H9 (cell line): Measurements from ENCODE around the gene SLC7A1. TPM values are rescaled to one million over a fixed set of nuclear protein-coding genes. Genes with fewer than 3 reads are reported as not detected.

Experiments used
- DNase-seq: peaks from one replicate; pipeline ENCODE4 v3.0.0-alpha.2; 2017
- H2AFZ ChIP-seq: one replicate; pipeline ENCODE4 v1.6.1; 2013; ENCODE audit warnings: mild to moderate bottlenecking, low read length, control low read depth, moderate library complexity
- H2AK5ac ChIP-seq: 2 replicates; pipeline ENCODE4 v1.6.1; 2013; ENCODE audit warnings: low read length, control low read depth, mixed read lengths; ENCODE audit not compliant: insufficient read length
- H2BK120ac ChIP-seq: one replicate; pipeline ENCODE4 v1.6.1; 2013; ENCODE audit warnings: low read depth, mild to moderate bottlenecking, low read length, control low read depth, inconsistent platforms; ENCODE audit not compliant: poor library complexity, severe bottlenecking
- H2BK12ac ChIP-seq: 2 replicates; pipeline ENCODE4 v1.6.1; 2013; ENCODE audit warnings: low read length, control low read depth, mixed read lengths, low read depth; ENCODE audit not compliant: insufficient read length
- H2BK15ac ChIP-seq: 2 replicates; pipeline ENCODE4 v1.6.1; 2013; ENCODE audit warnings: low read depth, low read length, control low read depth
- H2BK20ac ChIP-seq: one replicate; pipeline ENCODE4 v1.6.1; 2013; ENCODE audit warnings: low read depth, mild to moderate bottlenecking, low read length, control low read depth, inconsistent platforms; ENCODE audit not compliant: poor library complexity, severe bottlenecking
- H2BK5ac ChIP-seq: 2 replicates; pipeline ENCODE4 v1.6.1; 2013; ENCODE audit warnings: low read length, control low read depth, mixed read lengths; ENCODE audit not compliant: insufficient read length
- H3K14ac ChIP-seq: 2 replicates; pipeline ENCODE4 v1.6.1; 2013; ENCODE audit warnings: low read length, control low read depth; ENCODE audit not compliant: insufficient read depth
- H3K18ac ChIP-seq: 2 replicates; pipeline ENCODE4 v1.6.1; 2013; ENCODE audit warnings: low read depth, mild to moderate bottlenecking, mixed read lengths, low read length, control low read depth; ENCODE audit not compliant: insufficient read length
- H3K23ac ChIP-seq: 2 replicates; pipeline ENCODE4 v1.6.1; 2013; ENCODE audit warnings: low read length, control low read depth, mixed read lengths, low read depth; ENCODE audit not compliant: insufficient read length
- H3K23me2 ChIP-seq: 2 replicates; pipeline ENCODE4 v1.6.1; 2013; ENCODE audit warnings: low read depth, mild to moderate bottlenecking, mixed read lengths, low read length, control low read depth; ENCODE audit not compliant: insufficient read length, poor library complexity, severe bottlenecking
- H3K27ac ChIP-seq: 2 replicates; pipeline ENCODE4 v1.5.1; 2013; ENCODE audit warnings: low read length, control low read depth, mixed read lengths, low read depth; ENCODE audit not compliant: insufficient read length
- H3K27me3 ChIP-seq: 2 replicates; pipeline ENCODE4 v1.6.1; 2013; ENCODE audit warnings: low read length, control low read depth, inconsistent platforms; ENCODE audit not compliant: insufficient read depth
- H3K4ac ChIP-seq: 2 replicates; pipeline ENCODE4 v1.6.1; 2013; ENCODE audit warnings: low read depth, mild to moderate bottlenecking, control low read depth, inconsistent platforms, low read length, moderate library complexity
- H3K4me1 ChIP-seq: 2 replicates; pipeline ENCODE4 v1.6.1; 2013; ENCODE audit warnings: low read length, control low read depth, inconsistent platforms; ENCODE audit not compliant: insufficient read depth
- H3K4me2 ChIP-seq: 2 replicates; pipeline ENCODE4 v1.6.1; 2013; ENCODE audit warnings: low read length, control low read depth, mixed read lengths; ENCODE audit not compliant: insufficient read length, insufficient read depth
- H3K56ac ChIP-seq: 2 replicates; pipeline ENCODE4 v1.6.1; 2013; ENCODE audit warnings: low read depth, mild to moderate bottlenecking, mixed read lengths, low read length, control low read depth; ENCODE audit not compliant: insufficient read length
- H3K79me1 ChIP-seq: 2 replicates; pipeline ENCODE4 v1.6.1; 2013; ENCODE audit warnings: low read depth, mild to moderate bottlenecking, moderate library complexity, low read length, control low read depth, inconsistent platforms; ENCODE audit not compliant: insufficient read depth, poor library complexity, severe bottlenecking
- H3K79me2 ChIP-seq: 2 replicates; pipeline ENCODE4 v1.6.1; 2013; ENCODE audit warnings: low read length, control low read depth, inconsistent platforms; ENCODE audit not compliant: insufficient read depth
- H3K9ac ChIP-seq: 2 replicates; pipeline ENCODE4 v1.6.1; 2013; ENCODE audit warnings: low read length, control low read depth, mixed read lengths; ENCODE audit not compliant: insufficient read length; ENCODE audit errors: extremely low read depth
- H3K9me3 ChIP-seq: one replicate; pipeline ENCODE4 v1.6.1; 2013; ENCODE audit warnings: low read depth, low read length, inconsistent platforms; ENCODE audit not compliant: control insufficient read depth
- H3T11ph ChIP-seq: one replicate; pipeline ENCODE4 v1.6.1; 2013; ENCODE audit warnings: mild to moderate bottlenecking, low read length, control low read depth, inconsistent platforms
- H4K20me1 ChIP-seq: one replicate; pipeline ENCODE4 v1.6.1; 2013; ENCODE audit not compliant: control insufficient read depth, insufficient read length, insufficient read depth
- H4K5ac ChIP-seq: 2 replicates; pipeline ENCODE4 v1.6.1; 2013; ENCODE audit warnings: low read depth, mild to moderate bottlenecking, mixed read lengths, low read length, control low read depth; ENCODE audit not compliant: insufficient read length
- H4K8ac ChIP-seq: replicated peaks from 2 replicates; pipeline ENCODE4 v1.6.1; 2013; ENCODE audit warnings: low read length, control low read depth, mixed read lengths, low read depth; ENCODE audit not compliant: insufficient read length
- H4K91ac ChIP-seq: 2 replicates; pipeline ENCODE4 v1.6.1; 2013; ENCODE audit warnings: low read depth, mild to moderate bottlenecking, moderate library complexity, mixed read lengths, low read length, control low read depth; ENCODE audit not compliant: insufficient read length
- H3K27ac Mint-ChIP-seq, 3 experiments: 2 replicates in 2 of 3; 3 replicates in 1 of 3; pipeline ENCODE4 v1.8.0; 2020 to 2021; ENCODE audit warnings: mixed read lengths in 3 of 3, mild to moderate bottlenecking in 1 of 3, moderate library complexity in 1 of 3
- H3K27me3 Mint-ChIP-seq: 2 replicates; pipeline ENCODE4 v1.8.0; 2021; ENCODE audit warnings: low read depth, mild to moderate bottlenecking, moderate library complexity, mixed read lengths
- H3K36me3 Mint-ChIP-seq, 3 experiments: 2 replicates in 2 of 3; 3 replicates in 1 of 3; pipeline ENCODE4 v1.8.0; 2020 to 2021; ENCODE audit warnings: low read depth in 3 of 3, mixed read lengths in 3 of 3; ENCODE audit not compliant: insufficient read depth in 1 of 3
- H3K4me1 Mint-ChIP-seq, 2 experiments: 2 replicates each; pipeline ENCODE4 v1.8.0; 2020; ENCODE audit warnings: mixed read lengths in 2 of 2
- H3K4me3 Mint-ChIP-seq, 2 experiments: 2 replicates in 1 of 2; 3 replicates in 1 of 2; pipeline ENCODE4 v1.8.0; 2020 to 2021; ENCODE audit warnings: mild to moderate bottlenecking in 2 of 2, mixed read lengths in 2 of 2, moderate library complexity in 1 of 2
- H3K9me3 Mint-ChIP-seq, 2 experiments: 2 replicates in 1 of 2; 3 replicates in 1 of 2; pipeline ENCODE4 v1.8.0; 2020; ENCODE audit warnings: mild to moderate bottlenecking in 2 of 2, mixed read lengths in 2 of 2, moderate library complexity in 1 of 2
- CTCF ChIP-seq: fragments of 200-600 bp; sonication (generic); conservative IDR thresholded peaks from 3 replicates; pipeline ENCODE4 v1.8.0; 2021; ENCODE audit warnings: antibody characterized with exemption, mild to moderate bottlenecking
- WGBS: extraction: QIAGEN DNeasy Blood & Tissue Kit; methylation state at CpG from one replicate; pipeline ENCODE4 v1.1.7; 2013; ENCODE audit warnings: missing lambda C conversion rate, low lambda C conversion rate, mixed read lengths; ENCODE audit not compliant: insufficient read length; ENCODE audit errors: extremely low coverage; 5-methylcytosine and 5-hydroxymethylcytosine counted together
- total RNA-seq: library from RNA; stranded (reverse); gene quantifications from 2 replicates; pipeline ENCODE4 v1.2.1, GENCODE V29; 2021

The SLC7A1 gene
- total RNA-seq, 1 experiment from 2014 or later: 109 TPM

GRCh38 chr13:29542381-29542780, 53.1 kb downstream of the SLC7A1 start:
- no peak overlapping the region for H3K23ac ChIP-seq
- no peak overlapping the region for H4K5ac ChIP-seq
- H3K18ac ChIP-seq: no peak overlapping the region
- no peaks in the 10 kb centered on the region for H3K27me3 ChIP-seq
- no peak overlapping the region for H3K4me2 ChIP-seq
- H3K79me1 ChIP-seq: peaks cover 3% of the 10 kb centered on the region
- H2BK20ac ChIP-seq: no peak overlapping the region
- WGBS: no CpG with 5 or more reads among the region's 8 CpGs
- no peak for DNase-seq
- H3K4me1 ChIP-seq: peaks cover 12% of the 10 kb centered on the region
- no peak overlapping the region for H2BK120ac ChIP-seq
- no peak overlapping the region for H2AK5ac ChIP-seq
- H3K4me1 Mint-ChIP-seq: peaks cover 43 to 54% of the 10 kb centered on the region in 2 experiments
- no peak overlapping the region for H3K27ac ChIP-seq
- TF ChIP-seq CTCF: no peak
- no peak overlapping the region for H2AFZ ChIP-seq
- H2BK5ac ChIP-seq: no peak overlapping the region
- H3K4me3 Mint-ChIP-seq: no peak overlapping the region
- H3K9me3 Mint-ChIP-seq: no peaks in the 10 kb centered on the region
- H3K23me2 ChIP-seq: no peaks in the 10 kb centered on the region
- no peak overlapping the region for H2BK15ac ChIP-seq
- H4K8ac ChIP-seq: no peak overlapping the region
- no peak overlapping the region for H4K91ac ChIP-seq
- no peak overlapping the region for H3T11ph ChIP-seq
- H3K9me3 ChIP-seq: no peaks in the 10 kb centered on the region
- H2BK12ac ChIP-seq: no peak overlapping the region
- H3K14ac ChIP-seq: no peak overlapping the region
- peaks cover 12 to 44% (median 24%) of the 10 kb centered on the region in 3 experiments; a peak in 6 of 7 replicates for H3K36me3 Mint-ChIP-seq
- H4K20me1 ChIP-seq: no peaks in the 10 kb centered on the region
- peaks cover 13% of the 10 kb centered on the region; the same call in 1 of the 2 replicates for H3K79me2 ChIP-seq
- peak overlapping the region in 1 of 3 experiments; percentile 49; a peak in 2 of 7 replicates for H3K27ac Mint-ChIP-seq
- H3K27me3 Mint-ChIP-seq: no peaks in the 10 kb centered on the region
- no peak overlapping the region for H3K4ac ChIP-seq
- H3K56ac ChIP-seq: no peak overlapping the region
- H3K9ac ChIP-seq: no peak overlapping the region
